ENCODE data around the gene MPP3. TPM values are rescaled to one million over a fixed set of nuclear protein-coding genes. Genes with fewer than 3 reads are reported as not detected.

MPP3 gene
- total and polyA plus RNA-seq, 9 of the 15 experiments (the other 6 are each of a cell fraction or from before 2014, with no cell fraction given): 0.41 to 10.4 (median 4.5) TPM

- TF ChIP-seq ZBTB49 (CRISPR knock-in tag; IDR thresholded peaks at IDR 0.05; ENCODE audit: borderline replicate concordance) (no peak), FOXM1 (IDR thresholded peaks at IDR 0.05; ENCODE audit: low read depth) (no peak), FOXM1 (CRISPR knock-in tag; IDR thresholded peaks at IDR 0.05; ENCODE audit: low read depth) (0 out of 2 replicates have a peak, but pooled peaks have one; percentile 45), ARNT (IDR thresholded peaks at IDR 0.05) (no peak), ZNF584 (CRISPR knock-in tag; IDR thresholded peaks at IDR 0.05; ENCODE audit: low read depth) (0 out of 2 replicates have a peak, but pooled peaks have one; percentile 42), TRIM28 (IDR thresholded peaks at IDR 0.05) (no peak), TAF9B (IDR thresholded peaks at IDR 0.05; ENCODE audit: partially characterized antibody) (no peak), TCFL5 (CRISPR knock-in tag; conservative IDR thresholded peaks at IDR 0.05) (no peak), ELK3 (CRISPR knock-in tag; IDR thresholded peaks at IDR 0.05) (no peak), SMARCC2 (IDR thresholded peaks at IDR 0.05; ENCODE audit: low read depth) (no peak), PML (IDR thresholded peaks at IDR 0.05; ENCODE audit: low read length) (peak; percentile 38; the same call in 1 of the 2 replicates), FOXJ3 (CRISPR knock-in tag; IDR thresholded peaks at IDR 0.05) (no peak), JUN (IDR thresholded peaks at IDR 0.05; ENCODE audit: borderline replicate concordance, low read depth, low read length) (peak; percentile 82), JUN (CRISPR knock-in tag; IDR thresholded peaks at IDR 0.05; ENCODE audit: borderline replicate concordance) (peak; percentile 76; the same call in 1 of the 2 replicates), DPF2 (IDR thresholded peaks at IDR 0.05) (no peak), ILF3 (IDR thresholded peaks at IDR 0.05; ENCODE audit: borderline replicate concordance) (peak; percentile 68; the same call in 1 of the 2 replicates), U2AF1 (optimal IDR thresholded peaks at IDR 0.05; ENCODE audit: low read depth, low read length) (no peak), SMARCB1 (IDR thresholded peaks at IDR 0.05; ENCODE audit: insufficient read length, low read depth) (no peak), ZNF830 (CRISPR knock-in tag; IDR thresholded peaks at IDR 0.05) (no peak), SNAPC5 (CRISPR knock-in tag; IDR thresholded peaks at IDR 0.05) (no peak), CEBPZ (IDR thresholded peaks at IDR 0.05; ENCODE audit: borderline replicate concordance, low read depth, low read length) (no peak)
These were observed 54.4 kb downstream of the MPP3 start, which contains the start of gene DUSP3 (continued) for GRCh38 chr17:43778337-43779144.

Measured in K562 (cell line).